ENCODE measurements around the gene ZFP37. TPM values are rescaled to one million over a fixed set of nuclear protein-coding genes. Genes with fewer than 3 reads are reported as not detected.
A peak's percentile ranks its signal among the peaks of the same experiment; 100 is the strongest.
"Not testable (repeated sequence)": the region's sequence is repeated elsewhere in the genome, so short reads cannot be mapped to it uniquely, and the experiment has no call there.

The ZFP37 gene
- total RNA-seq (2021; fragmentation: NEBNext Ultra II Directional; extraction: Animal tissue kit (Norgen Biotek cat#: 25700)): 1 to 10 TPM; 1.8 to 2.6 (median 2.2) TPM
- long read RNA-seq, full-length matches to known transcripts: 1 of 2 reads
- long read RNA-seq, partial matches to known transcripts: 0 of 2 reads
- long read RNA-seq, other reads (novel, unspliced or antisense): 1 of 2 reads

DNA sequence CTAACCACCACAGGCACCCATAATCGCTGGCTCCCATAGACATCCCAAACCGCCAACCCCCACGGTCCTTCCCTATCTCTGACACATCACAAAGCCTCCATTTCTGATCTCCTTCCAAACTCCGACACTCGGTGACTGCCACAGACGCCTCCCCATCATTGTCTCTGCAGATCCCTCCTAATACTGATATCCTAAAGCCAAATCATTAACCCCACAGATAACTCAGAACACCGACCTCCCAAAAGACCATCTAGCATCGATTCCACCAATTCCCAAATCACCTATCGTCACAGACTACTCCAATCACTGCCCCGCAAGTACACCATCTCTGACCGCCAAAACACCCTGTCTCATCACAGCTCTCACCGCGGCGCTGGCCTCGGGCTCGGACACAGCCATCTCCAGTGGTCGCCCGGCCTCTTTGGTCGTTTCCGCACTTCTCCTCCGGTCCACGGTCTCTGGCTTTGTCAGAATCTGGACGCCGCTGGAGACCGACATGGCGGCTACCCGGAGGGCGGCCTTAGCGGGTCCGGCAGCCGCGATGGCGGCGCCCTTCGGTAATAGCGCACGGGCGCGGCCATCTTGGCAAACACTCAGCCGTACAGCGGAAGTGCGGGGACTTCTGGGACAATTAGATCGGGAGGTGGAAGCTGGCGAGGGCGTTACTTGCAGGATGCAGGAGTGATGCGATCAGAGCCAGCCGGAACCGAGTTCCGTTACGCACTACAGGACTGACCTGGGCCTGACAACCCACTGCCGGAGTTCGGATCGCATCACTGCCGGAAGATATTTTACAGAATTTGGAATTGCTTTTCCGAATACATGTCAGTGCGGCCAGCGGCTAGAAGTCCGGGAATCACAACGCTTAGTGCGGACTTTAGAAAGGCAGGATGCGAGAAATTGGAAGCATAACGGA, at the start of gene ZFP37:
Gene ZFP37 (minus strand): TSS at position 534 of the 916 bp plus-strand sequence. CDS start 36 bp downstream, at position 498.
- Mint-ChIP-seq H3K27me3 (ENCODE audit: insufficient read depth) (peaks cover 4% of the 10 kb centered on the region; the same call in 1 of the 2 replicates), H3K36me3 (ENCODE audit: low read depth) (peaks cover 12% of the 10 kb centered on the region; the same call in 1 of the 2 replicates), H3K9me3 (peaks cover 13% of the 10 kb centered on the region), H3K4me3 (no peak within 1 kb of the TSS), H3K4me1 (ENCODE audit: low read depth) (no peaks in the 10 kb centered on the region), H3K27ac (no peak within 1 kb of the TSS)
- peak; percentile 92 for DNase-seq
- TF ChIP-seq, protein P1, sequence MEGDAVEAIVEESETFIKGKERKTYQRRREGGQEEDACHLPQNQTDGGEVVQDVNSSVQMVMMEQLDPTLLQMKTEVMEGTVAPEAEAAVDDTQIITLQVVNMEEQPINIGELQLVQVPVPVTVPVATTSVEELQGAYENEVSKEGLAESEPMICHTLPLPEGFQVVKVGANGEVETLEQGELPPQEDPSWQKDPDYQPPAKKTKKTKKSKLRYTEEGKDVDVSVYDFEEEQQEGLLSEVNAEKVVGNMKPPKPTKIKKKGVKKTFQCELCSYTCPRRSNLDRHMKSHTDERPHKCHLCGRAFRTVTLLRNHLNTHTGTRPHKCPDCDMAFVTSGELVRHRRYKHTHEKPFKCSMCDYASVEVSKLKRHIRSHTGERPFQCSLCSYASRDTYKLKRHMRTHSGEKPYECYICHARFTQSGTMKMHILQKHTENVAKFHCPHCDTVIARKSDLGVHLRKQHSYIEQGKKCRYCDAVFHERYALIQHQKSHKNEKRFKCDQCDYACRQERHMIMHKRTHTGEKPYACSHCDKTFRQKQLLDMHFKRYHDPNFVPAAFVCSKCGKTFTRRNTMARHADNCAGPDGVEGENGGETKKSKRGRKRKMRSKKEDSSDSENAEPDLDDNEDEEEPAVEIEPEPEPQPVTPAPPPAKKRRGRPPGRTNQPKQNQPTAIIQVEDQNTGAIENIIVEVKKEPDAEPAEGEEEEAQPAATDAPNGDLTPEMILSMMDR (IDR thresholded peaks at IDR 0.05): peak; percentile 19; the same call in 1 of the 2 replicates

DNA sequence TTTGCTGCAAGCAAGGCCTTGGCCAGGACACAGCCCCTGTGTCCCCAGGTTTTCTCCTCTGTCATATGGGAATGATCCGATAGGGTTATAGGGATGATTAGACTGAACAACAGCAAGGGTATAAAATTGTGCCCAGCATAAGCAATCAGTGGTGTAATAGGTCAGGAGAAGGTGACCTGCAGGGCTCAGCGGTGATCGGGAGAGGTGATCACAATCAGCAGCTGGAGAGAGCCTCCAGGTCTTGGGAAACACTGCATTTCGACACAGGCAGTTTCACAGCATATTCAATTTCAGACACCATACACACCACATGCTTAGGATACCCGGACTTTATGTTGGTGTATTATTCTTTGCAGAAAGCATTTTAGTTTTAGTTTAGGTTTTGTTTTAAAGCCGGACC, 48.8 kb upstream of the ZFP37 start:
- not testable (repeated sequence) for H3K27me3 Mint-ChIP-seq (ENCODE audit: insufficient read depth); H3K36me3 Mint-ChIP-seq (ENCODE audit: low read depth); H3K4me3 Mint-ChIP-seq; H3K27ac Mint-ChIP-seq; H3K4me1 Mint-ChIP-seq (ENCODE audit: low read depth); H3K9me3 Mint-ChIP-seq; DNase-seq

DNA sequence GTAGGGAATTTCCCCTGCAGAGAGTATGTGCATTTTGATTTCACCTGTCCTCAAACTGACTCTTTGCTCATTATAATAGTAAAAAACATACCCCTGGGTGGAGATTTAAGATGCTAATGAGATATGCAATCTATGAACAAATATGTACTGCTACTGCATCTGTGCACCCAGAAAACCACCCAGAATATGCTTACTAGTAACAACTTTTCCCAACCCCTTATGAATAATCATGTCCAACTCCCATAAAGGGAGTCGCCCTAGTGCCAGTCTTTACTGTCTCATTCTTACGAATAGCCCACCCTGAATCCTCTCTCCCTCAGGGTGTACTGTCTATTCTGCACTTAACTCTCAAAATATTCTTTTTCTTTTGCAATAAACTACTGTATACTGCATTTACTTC, 39.0 kb upstream of the ZFP37 start:
- H3K27ac Mint-ChIP-seq: no peak overlapping the region
- H3K36me3 Mint-ChIP-seq (ENCODE audit: low read depth): peaks cover under 1% of the 10 kb centered on the region; the same call in 1 of the 2 replicates
- DNase-seq: no peak
- peaks cover 1% of the 10 kb centered on the region; the same call in 1 of the 2 replicates for H3K9me3 Mint-ChIP-seq
- TF ChIP-seq, protein P1 (IDR thresholded peaks at IDR 0.05): no peak
- H3K4me3 Mint-ChIP-seq: no peak overlapping the region
- H3K4me1 Mint-ChIP-seq (ENCODE audit: low read depth): no peaks in the 10 kb centered on the region
- H3K27me3 Mint-ChIP-seq (ENCODE audit: insufficient read depth): peaks cover 2% of the 10 kb centered on the region; the same call in 1 of the 2 replicates

DNA sequence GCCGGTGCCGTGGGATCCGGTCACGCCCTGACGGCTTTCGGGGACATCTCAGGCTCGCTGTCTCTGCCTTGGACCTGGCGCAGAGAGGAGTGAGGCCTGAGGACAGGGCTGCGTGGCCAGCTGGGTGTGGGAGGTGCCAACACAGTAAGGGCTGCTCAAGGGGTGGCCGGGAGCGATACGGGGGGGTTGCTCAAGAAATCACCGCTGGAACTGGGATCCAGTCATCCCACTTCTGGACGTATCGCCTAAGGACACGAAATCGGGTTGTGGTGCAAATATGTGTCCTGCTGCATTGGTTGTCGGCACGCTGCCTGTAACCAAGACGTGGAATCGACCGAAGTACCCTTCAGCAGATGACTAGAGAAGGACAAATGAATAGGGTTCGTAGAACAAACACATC, 33.4 kb upstream of the ZFP37 start:
- H3K4me1 Mint-ChIP-seq (ENCODE audit: low read depth); H3K27ac Mint-ChIP-seq; H3K27me3 Mint-ChIP-seq (ENCODE audit: insufficient read depth); H3K4me3 Mint-ChIP-seq; H3K9me3 Mint-ChIP-seq; H3K36me3 Mint-ChIP-seq (ENCODE audit: low read depth); DNase-seq: not testable (repeated sequence)

DNA sequence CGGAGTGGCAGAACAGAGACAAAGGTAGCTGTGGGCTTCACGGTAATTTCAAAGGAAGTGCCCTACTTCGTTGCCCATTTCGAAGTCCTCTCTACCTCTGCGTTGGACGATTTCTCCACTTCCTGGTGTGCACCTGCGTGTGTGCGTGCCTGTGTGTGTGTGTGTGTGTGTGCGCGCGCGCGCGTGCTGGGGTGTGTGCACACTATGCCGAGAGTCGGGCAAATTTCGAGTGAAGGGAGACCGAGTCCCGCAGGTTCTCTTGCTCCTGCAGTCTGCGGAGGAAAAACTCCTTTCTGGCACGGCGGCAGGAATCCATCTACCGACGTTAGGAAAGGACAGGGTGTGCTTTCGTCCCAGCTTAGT, 32.6 kb upstream of the ZFP37 start:
- H3K27ac Mint-ChIP-seq; H3K4me3 Mint-ChIP-seq; H3K27me3 Mint-ChIP-seq (ENCODE audit: insufficient read depth); H3K9me3 Mint-ChIP-seq; DNase-seq; H3K36me3 Mint-ChIP-seq (ENCODE audit: low read depth); H3K4me1 Mint-ChIP-seq (ENCODE audit: low read depth): not testable (repeated sequence)

DNA sequence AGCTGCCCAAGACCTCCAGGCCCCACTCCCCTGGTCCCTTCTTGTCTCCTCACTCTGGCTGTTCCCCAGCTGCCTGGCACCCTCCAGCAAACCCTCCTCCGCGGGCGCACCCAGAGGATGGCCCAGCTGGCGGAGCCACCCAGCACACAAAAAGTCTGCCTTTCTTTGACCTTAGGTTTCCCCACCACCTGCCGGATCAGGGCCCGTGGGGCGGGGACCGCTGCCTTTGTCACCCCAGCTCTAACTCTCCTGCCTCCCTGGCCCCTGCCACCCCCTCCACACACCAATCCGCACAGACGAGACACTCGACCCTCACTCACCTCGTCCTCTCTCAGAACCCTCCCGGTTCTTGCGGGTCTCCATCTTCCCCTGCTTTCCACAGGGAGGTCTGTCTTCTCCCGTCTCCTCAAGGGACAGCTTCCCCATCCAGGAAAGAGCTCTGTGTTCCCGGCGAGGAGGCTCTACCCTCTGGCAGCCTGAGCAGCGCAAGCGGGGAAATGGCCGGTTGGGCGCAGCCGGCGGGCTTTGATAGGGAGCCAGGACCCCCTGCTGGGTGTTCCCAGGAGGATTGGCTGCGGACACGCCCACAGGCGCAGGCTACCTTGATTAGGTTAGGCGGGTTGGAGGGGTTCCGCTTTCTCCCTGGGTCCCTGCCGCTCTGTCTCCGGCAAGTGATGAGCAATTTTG, 32.1 kb upstream of the ZFP37 start:
- not testable (repeated sequence) for H3K27me3 Mint-ChIP-seq (ENCODE audit: insufficient read depth); H3K4me3 Mint-ChIP-seq; H3K27ac Mint-ChIP-seq; H3K4me1 Mint-ChIP-seq (ENCODE audit: low read depth); H3K36me3 Mint-ChIP-seq (ENCODE audit: low read depth); DNase-seq; H3K9me3 Mint-ChIP-seq

DNA sequence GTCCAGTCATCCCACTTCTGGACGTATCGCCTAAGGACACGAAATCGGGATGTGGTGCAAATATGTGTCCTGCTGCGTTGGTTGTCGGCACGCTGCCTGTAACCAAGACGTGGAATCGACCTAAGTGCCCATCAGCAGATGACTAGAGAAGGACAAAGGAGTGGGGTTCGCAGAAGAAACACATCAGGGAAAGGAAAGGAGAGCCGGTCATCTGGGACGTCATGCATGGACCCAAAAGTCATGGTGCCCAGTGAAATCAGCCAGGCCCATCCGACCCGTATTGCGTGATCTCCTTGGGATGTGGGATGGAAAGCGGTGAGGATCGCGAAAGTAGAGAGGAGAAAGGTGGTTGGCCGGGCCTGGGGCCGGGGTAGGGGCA, 6.4 kb upstream of the ZFP37 start:
- H3K9me3 Mint-ChIP-seq: peaks cover 13% of the 10 kb centered on the region
- peaks cover 12% of the 10 kb centered on the region; the same call in 1 of the 2 replicates for H3K36me3 Mint-ChIP-seq (ENCODE audit: low read depth)
- not testable (repeated sequence) for H3K4me3 Mint-ChIP-seq; H3K4me1 Mint-ChIP-seq (ENCODE audit: low read depth); H3K27ac Mint-ChIP-seq; H3K27me3 Mint-ChIP-seq (ENCODE audit: insufficient read depth)
- DNase-seq: peak; percentile 6

DNA sequence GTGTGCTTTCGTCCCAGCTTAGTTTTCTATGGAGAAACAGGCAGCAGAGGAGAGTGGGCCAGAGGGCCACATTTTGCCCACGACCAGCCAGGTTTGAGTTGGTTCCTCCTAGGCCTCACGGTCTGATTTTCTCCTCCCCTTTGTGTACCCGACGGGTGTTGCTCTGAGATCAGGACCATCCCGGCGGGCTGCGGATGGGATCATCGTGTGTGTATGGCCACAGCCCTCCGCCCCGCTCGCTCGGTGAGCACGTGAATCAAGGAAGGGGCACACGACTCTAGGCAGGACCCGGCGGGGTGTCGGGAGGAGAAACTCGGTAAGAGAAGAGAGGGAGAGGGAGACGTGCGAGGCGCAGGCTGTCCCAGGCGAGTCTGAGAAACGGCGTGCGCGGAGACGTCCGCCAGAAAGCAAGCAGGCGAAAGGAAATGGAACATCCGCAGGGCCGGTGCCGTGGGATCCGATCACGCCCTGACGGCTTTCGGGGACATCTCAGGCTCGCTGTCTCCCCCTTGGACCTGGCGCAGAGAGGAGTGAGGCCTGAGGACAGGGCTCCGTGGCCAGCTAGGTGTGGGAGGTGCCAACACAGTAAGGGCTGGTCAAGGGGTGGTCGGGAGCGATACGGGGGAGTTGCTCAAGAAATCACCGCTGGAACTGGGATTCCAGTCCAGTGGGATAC, 5.9 kb upstream of the ZFP37 start:
- H3K4me3 Mint-ChIP-seq; H3K27me3 Mint-ChIP-seq (ENCODE audit: insufficient read depth); H3K4me1 Mint-ChIP-seq (ENCODE audit: low read depth); H3K27ac Mint-ChIP-seq; DNase-seq: not testable (repeated sequence)
- peaks cover 13% of the 10 kb centered on the region for H3K9me3 Mint-ChIP-seq
- peaks cover 12% of the 10 kb centered on the region; the same call in 1 of the 2 replicates for H3K36me3 Mint-ChIP-seq (ENCODE audit: low read depth)

DNA sequence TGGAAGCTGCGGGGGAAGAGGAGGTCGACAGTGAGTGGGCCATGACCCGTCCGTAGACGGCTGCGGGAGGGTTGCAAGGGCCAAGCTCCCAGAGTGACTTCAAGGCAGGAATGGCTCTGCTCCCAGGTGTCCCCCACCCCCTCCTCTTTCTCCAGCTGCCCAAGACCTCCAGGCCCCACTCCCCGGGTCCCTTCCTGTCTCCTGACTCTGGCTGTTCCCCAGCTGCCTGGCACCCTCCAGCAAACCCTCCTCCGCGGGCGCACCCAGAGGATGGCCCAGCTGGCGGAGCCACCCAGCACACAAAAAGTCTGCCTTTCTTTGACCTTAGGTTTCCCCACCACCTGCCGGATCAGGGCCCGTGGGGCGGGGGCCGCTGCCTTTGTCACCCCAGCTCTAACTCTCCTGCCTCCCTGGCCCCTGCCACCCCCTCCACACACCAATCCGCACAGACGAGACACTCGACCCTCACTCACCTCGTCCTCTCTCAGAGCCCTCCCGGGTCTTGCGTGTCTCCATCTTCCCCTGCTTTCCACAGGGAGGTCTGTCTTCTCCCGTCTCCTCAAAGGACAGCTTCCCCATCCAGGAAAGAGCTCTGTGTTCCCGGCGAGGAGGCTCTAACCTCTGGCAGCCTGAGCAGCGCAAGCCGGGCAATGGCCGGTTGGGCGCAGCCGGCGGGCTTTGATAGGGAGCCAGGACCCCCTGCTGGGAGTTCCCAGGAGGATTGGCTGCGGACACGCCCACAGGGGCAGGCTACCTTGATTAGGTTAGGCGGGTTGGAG, 4.7 kb upstream of the ZFP37 start:
- DNase-seq; H3K27me3 Mint-ChIP-seq (ENCODE audit: insufficient read depth); H3K4me1 Mint-ChIP-seq (ENCODE audit: low read depth); H3K27ac Mint-ChIP-seq; H3K4me3 Mint-ChIP-seq: not testable (repeated sequence)
- peaks cover 13% of the 10 kb centered on the region for H3K9me3 Mint-ChIP-seq
- peaks cover 12% of the 10 kb centered on the region; the same call in 1 of the 2 replicates for H3K36me3 Mint-ChIP-seq (ENCODE audit: low read depth)

DNA sequence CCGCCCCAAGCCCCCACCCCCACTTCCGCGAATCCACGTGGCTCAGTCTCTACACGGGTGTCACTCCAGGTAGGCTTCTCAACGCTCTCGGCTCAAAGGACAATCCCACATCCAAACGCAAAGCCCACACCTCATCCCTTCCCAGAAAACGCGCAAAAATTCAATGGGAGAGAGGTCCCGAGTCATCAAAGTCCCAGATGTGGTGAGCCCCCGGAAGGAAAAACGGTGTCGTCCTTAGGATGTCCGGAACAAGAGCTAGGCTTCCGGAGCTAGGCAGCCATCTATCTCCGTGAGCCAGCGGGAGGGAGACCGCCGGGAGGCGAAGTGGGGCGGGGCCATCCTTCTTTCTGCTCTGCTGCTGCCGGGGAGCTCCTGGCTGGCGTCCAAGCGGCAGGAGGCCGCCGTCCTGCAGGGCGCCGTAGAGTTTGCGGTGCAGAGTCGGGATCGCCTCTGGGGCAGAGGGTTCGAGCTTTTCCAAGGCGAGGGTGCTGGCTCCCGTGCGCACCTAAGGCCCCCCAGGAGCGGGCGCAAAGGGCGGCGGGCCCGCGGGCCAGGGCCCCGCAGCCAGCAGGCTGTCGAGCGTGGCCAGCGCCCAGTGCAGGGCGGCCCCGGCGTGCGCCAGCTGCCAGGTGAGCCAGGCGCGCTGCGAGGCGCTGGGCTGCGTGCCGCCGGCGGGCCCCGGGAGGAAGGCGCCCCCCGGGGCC, 3.2 kb upstream of the ZFP37 start:
- Mint-ChIP-seq H3K36me3 (ENCODE audit: low read depth) (peaks cover 12% of the 10 kb centered on the region; the same call in 1 of the 2 replicates), H3K9me3 (peaks cover 13% of the 10 kb centered on the region)
- H3K4me1 Mint-ChIP-seq (ENCODE audit: low read depth); H3K27ac Mint-ChIP-seq; H3K27me3 Mint-ChIP-seq (ENCODE audit: insufficient read depth); H3K4me3 Mint-ChIP-seq; DNase-seq: not testable (repeated sequence)

Measured in HFFc6 (cell line).